Measurements from ENCODE around the gene TM4SF18. TPM values are rescaled to one million over a fixed set of nuclear protein-coding genes. Genes with fewer than 3 reads are reported as not detected.

TM4SF18 gene
- total RNA-seq, 1 experiment from 2014 or later, result not detected

DNA sequence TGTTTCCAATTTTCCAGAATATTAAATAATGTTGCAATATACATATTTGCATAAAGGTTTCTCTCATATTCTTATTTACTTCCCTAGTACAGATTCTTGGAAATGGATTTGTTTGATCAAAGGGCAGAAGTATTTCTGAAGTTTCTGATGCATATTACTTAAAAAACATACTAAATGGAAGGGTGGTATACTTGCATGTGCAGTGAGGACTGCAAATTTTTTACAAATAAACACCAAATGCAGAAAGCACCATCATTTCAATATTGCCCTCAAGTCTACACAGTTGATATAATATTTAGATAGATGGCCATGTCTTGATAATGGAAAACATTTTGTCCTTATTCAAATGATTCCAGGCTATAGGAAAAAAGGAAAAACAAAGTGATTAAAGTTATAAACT lies 12.3 kb downstream of the TM4SF18 start:
- BruUV-seq (replicated peaks), result no TSS peak
- intact Hi-C loops (cut with micrococcal nuclease; ENCODE audit: unreplicated experiment), result no loop called here
- Histone ChIP-seq H3K79me2 (ENCODE audit: low read depth) (no peaks in the 10 kb centered on the region), H3K4me2 (no peak overlapping the region), H3K36me3 (ENCODE audit: low read depth) (no peaks in the 10 kb centered on the region), H3K4me1 (replicated peaks; ENCODE audit: insufficient read depth) (peaks cover 13% of the 10 kb centered on the region), H3K9me3 (ENCODE audit: insufficient read depth, low read depth) (no peaks in the 10 kb centered on the region), H4K20me1 (ENCODE audit: insufficient read depth) (no peaks in the 10 kb centered on the region), H3K9me2 (ENCODE audit: insufficient read depth) (no peaks in the 10 kb centered on the region), H3F3A (ENCODE audit: insufficient read depth, low read depth) (no peaks in the 10 kb centered on the region), H3K4me3 (no peak overlapping the region), H3K27ac (no peak overlapping the region), H2AFZ (no peak overlapping the region), H3K27me3 (ENCODE audit: insufficient read depth, low read depth) (no peaks in the 10 kb centered on the region)
- TF ChIP-seq, protein P1, sequence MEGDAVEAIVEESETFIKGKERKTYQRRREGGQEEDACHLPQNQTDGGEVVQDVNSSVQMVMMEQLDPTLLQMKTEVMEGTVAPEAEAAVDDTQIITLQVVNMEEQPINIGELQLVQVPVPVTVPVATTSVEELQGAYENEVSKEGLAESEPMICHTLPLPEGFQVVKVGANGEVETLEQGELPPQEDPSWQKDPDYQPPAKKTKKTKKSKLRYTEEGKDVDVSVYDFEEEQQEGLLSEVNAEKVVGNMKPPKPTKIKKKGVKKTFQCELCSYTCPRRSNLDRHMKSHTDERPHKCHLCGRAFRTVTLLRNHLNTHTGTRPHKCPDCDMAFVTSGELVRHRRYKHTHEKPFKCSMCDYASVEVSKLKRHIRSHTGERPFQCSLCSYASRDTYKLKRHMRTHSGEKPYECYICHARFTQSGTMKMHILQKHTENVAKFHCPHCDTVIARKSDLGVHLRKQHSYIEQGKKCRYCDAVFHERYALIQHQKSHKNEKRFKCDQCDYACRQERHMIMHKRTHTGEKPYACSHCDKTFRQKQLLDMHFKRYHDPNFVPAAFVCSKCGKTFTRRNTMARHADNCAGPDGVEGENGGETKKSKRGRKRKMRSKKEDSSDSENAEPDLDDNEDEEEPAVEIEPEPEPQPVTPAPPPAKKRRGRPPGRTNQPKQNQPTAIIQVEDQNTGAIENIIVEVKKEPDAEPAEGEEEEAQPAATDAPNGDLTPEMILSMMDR (conservative IDR thresholded peaks at IDR 0.05), result no peak
- no peak for TF ChIP-seq EZH2 (IDR thresholded peaks at IDR 0.05; ENCODE audit: low read depth)
- ChIA-PET CTCF (no interaction called here), POLR2A (ENCODE audit: unreplicated experiment) (no interaction called here)
- DNase-seq, result no peak

- no peak overlapping the region for H3K27ac ChIP-seq
- no peaks in the 10 kb centered on the region for H4K20me1 ChIP-seq (ENCODE audit: insufficient read depth)
- DNase-seq, result no peak
- intact Hi-C loops (cut with micrococcal nuclease; ENCODE audit: unreplicated experiment), result no loop called here
- no peaks in the 10 kb centered on the region for H3K9me3 ChIP-seq (ENCODE audit: insufficient read depth, low read depth)
- no peaks in the 10 kb centered on the region for H3K36me3 ChIP-seq (ENCODE audit: low read depth)
- H3K4me3 ChIP-seq, result no peak overlapping the region
- TF ChIP-seq EZH2 (IDR thresholded peaks at IDR 0.05; ENCODE audit: low read depth), result no peak
- TF ChIP-seq, protein P1 (conservative IDR thresholded peaks at IDR 0.05), result no peak
- no peaks in the 10 kb centered on the region for H3K9me2 ChIP-seq (ENCODE audit: insufficient read depth)
- H3K4me2 ChIP-seq, result no peak overlapping the region
- H3K27me3 ChIP-seq (ENCODE audit: insufficient read depth, low read depth), result no peaks in the 10 kb centered on the region
- ChIA-PET POLR2A (ENCODE audit: unreplicated experiment) (no interaction called here), CTCF (no interaction called here)
- H3K79me2 ChIP-seq (ENCODE audit: low read depth), result no peaks in the 10 kb centered on the region
- H3K4me1 ChIP-seq (replicated peaks; ENCODE audit: insufficient read depth), result peaks cover 26% of the 10 kb centered on the region
- BruUV-seq (replicated peaks), result no TSS peak
- peaks cover 5% of the 10 kb centered on the region for H3F3A ChIP-seq (ENCODE audit: insufficient read depth, low read depth)
- H2AFZ ChIP-seq, result no peak overlapping the region
Observed at GRCh38 chr3:149319750-149320149, 13.7 kb downstream of the TM4SF18 start.

DNA sequence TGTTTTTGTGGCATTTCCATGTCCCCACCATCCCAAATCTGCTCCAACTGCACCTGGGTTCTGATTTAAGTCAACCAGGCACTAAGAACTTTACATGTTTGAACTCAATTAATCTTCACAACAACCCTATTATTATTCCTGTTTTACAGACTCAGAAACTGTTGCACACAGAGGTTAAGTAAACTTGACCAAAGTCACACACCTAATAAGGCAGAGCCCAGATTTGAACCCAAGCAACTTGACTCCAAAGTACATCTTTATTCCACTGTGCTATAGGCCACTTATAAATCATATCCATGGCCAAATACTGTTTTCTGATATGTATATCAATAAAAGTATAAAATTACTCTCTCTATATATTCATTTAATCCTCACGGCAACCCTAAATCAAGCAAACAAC lies 16.4 kb downstream of the TM4SF18 start:
- H3F3A ChIP-seq (ENCODE audit: insufficient read depth, low read depth), result peaks cover 8% of the 10 kb centered on the region
- no peaks in the 10 kb centered on the region for H3K27me3 ChIP-seq (ENCODE audit: insufficient read depth, low read depth)
- no peaks in the 10 kb centered on the region for H3K36me3 ChIP-seq (ENCODE audit: low read depth)
- no peaks in the 10 kb centered on the region for H4K20me1 ChIP-seq (ENCODE audit: insufficient read depth)
- BruUV-seq (replicated peaks), result no TSS peak
- no peak overlapping the region for H3K4me3 ChIP-seq
- CTCF ChIA-PET, result interaction anchor here (0.6 kb wide), 1 partner anchor 143 kb away, joined by 3 read pairs; no protein-coding TSS in a partner anchor
- H3K9me2 ChIP-seq (ENCODE audit: insufficient read depth), result no peaks in the 10 kb centered on the region
- H3K4me1 ChIP-seq (replicated peaks; ENCODE audit: insufficient read depth), result peaks cover 29% of the 10 kb centered on the region
- H3K27ac ChIP-seq, result peak overlapping the region; percentile 73
- no peaks in the 10 kb centered on the region for H3K79me2 ChIP-seq (ENCODE audit: low read depth)
- intact Hi-C loops (cut with micrococcal nuclease; ENCODE audit: unreplicated experiment), result loop anchor here (2.0 kb wide), 1 partner anchor 24 kb away; no protein-coding TSS in a partner anchor
- H3K4me2 ChIP-seq, result no peak overlapping the region
- H3K9me3 ChIP-seq (ENCODE audit: insufficient read depth, low read depth), result no peaks in the 10 kb centered on the region; the same call in 1 of the 2 replicates
- H2AFZ ChIP-seq, result peak overlapping the region; percentile 71; the same call in 1 of the 2 replicates
- no peak for DNase-seq
- POLR2A ChIA-PET (ENCODE audit: unreplicated experiment), result interaction anchor here (0.6 kb wide), 1 partner anchor 96 kb away, joined by 8 read pairs; no protein-coding TSS in a partner anchor
- TF ChIP-seq, protein P1 (conservative IDR thresholded peaks at IDR 0.05), result no peak
- no peak for TF ChIP-seq EZH2 (IDR thresholded peaks at IDR 0.05; ENCODE audit: low read depth)

All from PC-9 (cell line).